Measurements from ENCODE around the gene PPIL3.

PPIL3 gene

DNA sequence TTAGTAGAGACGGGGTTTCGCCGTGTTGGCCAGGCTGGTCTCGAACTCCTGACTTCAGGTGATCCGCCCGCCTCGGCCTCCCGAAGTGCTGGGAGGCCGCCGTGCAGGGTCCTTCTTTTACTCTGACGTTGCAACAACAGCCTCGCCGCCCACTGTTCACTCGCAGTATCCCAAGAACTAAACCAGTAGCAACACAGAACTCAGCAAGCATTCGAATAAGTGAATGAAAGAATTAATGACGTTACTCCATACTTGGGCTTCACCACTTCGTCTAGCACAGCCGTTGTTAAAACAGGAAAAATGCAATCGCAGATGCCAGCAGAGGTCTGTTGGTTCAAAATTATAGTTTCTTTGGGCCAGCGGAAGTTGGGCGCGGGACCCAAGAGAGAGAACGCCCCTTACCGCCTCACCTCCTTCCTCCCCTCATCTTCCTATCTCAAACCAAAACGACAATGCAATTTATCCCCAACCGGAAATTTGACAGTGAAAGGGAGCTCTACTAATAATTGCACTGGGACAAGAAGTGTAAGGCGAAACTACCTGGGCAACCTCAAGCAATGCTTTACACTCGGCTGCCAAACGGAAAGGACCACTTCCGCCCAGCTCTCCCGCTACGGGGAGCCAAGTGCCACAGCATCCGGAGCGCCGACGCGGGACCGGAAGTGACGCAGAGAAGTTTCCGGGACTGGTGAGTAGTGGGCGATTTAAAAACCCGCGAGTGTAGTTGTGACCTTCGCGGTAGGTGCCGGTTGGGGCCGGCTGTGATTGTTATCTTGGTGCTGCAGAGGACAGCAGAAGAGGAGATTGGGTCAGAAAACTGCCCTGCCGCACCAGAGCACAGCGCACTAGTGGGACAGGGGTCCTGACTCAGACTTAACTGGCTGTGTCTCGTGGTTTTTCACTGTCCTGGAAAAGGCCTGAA, at the start of gene PPIL3, which contains the start of gene NIF3L1:
Gene PPIL3, minus strand, starts transcription at position 374 of the 922 bp plus-strand sequence. CDS start 1,462 bp downstream, outside the sequence.
Gene NIF3L1, plus strand, starts transcription at position 668 of the 922 bp plus-strand sequence. CDS start 2,573 bp downstream, outside the sequence.
- TF ChIP-seq, protein P1, sequence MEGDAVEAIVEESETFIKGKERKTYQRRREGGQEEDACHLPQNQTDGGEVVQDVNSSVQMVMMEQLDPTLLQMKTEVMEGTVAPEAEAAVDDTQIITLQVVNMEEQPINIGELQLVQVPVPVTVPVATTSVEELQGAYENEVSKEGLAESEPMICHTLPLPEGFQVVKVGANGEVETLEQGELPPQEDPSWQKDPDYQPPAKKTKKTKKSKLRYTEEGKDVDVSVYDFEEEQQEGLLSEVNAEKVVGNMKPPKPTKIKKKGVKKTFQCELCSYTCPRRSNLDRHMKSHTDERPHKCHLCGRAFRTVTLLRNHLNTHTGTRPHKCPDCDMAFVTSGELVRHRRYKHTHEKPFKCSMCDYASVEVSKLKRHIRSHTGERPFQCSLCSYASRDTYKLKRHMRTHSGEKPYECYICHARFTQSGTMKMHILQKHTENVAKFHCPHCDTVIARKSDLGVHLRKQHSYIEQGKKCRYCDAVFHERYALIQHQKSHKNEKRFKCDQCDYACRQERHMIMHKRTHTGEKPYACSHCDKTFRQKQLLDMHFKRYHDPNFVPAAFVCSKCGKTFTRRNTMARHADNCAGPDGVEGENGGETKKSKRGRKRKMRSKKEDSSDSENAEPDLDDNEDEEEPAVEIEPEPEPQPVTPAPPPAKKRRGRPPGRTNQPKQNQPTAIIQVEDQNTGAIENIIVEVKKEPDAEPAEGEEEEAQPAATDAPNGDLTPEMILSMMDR (IDR thresholded peaks at IDR 0.05; ENCODE audit: extremely low read depth, missing control alignments), result no peak
- peak; percentile 87 for DNase-seq (ENCODE audit: low spot score)

DNA sequence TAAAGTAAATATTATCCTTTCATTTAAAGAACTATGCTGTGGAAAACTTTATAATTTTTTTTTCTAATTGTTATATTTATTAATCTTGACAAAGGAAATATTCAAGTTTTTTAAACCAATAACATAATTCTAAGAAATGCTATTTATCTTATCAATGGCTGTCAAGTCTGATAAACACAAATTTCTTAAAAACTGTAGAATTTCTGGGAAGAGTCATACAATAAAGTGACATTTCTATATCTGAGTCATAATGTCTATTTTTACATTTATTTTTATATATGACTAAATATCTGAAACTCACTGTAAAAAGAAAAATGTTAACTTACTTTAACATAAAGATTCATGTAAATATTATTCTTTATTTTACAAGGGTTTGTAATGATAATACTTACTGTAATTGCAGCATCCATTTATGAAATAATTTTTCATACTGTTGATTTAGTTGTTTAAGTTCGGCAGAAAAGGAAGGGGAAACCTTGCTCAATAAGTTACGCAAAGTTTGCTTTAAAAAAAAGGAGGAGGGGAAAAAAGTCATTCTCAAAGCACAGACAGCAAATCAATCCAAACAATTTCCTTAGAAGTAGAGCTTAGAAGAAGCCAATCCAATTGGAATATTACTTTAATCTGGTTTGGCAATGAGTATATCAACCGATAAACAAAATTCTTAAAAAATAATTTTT, 42.2 kb upstream of the PPIL3 start:
- DNase-seq (ENCODE audit: low spot score), result no peak
- TF ChIP-seq, protein P1 (IDR thresholded peaks at IDR 0.05; ENCODE audit: extremely low read depth, missing control alignments), result no peak

DNA sequence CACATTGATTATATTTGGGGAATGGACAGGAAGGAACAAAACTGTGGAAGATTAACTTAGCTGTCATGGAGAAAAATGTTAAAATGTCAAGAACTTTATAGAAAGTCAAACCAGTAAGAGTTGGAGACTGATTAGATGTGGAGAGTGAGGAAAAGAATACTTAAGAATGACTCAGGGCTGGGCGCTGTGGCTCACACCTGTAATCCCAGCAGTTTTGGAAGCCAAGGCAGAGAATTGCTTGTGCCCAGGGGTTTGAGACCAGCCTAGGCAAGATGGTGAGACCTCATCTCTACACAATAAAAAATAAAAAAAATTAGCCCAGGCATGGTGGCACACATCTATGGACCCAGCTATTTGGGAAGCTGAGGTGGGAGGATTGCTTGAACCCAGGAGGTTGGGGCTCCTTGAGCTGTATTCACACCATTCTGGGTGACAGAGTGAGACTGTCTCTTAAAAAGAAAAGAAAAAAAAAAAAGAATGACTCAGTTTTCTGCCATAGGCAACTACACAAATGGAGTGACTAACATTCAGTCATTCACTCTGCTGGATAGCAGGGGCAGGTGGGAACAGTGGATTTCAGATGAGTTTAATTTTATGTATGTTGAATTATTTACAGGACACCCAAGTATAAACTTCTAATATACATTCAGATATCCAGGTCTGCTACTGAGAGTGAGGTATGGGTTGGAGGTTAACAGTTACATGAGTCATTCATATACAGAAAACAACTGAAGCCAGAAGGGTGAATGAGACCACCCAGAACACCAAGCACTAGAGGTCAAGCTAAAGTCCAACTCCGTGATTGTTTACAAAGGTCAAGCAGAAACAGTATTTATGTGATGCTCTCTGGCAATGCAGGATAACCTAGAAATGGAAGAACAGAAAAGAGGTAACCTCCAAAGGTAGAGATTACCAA, 40.7 kb upstream of the PPIL3 start:
- no peak for DNase-seq (ENCODE audit: low spot score)
- TF ChIP-seq, protein P1 (IDR thresholded peaks at IDR 0.05; ENCODE audit: extremely low read depth, missing control alignments), result no peak

DNA sequence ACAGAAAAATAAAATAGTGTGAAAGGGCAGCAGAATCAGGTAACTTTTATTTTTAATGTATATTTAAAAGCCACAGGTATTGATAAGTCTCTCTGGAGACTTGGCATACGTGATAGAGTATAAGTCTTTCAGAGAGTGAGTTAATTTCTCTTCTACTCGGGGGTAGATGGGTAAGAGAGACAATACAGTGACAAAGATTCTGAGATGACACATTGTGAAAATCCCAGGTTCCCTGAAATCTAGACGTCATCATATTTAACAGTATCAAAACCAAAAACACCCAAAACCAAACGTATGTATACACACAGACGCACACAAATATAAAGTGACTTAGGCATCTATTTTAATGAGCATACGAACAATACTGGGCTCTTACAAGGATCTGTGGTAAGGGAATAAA, 33.6 kb upstream of the PPIL3 start:
- no peak for DNase-seq (ENCODE audit: low spot score)
- TF ChIP-seq, protein P1 (IDR thresholded peaks at IDR 0.05; ENCODE audit: extremely low read depth, missing control alignments), result no peak

DNA sequence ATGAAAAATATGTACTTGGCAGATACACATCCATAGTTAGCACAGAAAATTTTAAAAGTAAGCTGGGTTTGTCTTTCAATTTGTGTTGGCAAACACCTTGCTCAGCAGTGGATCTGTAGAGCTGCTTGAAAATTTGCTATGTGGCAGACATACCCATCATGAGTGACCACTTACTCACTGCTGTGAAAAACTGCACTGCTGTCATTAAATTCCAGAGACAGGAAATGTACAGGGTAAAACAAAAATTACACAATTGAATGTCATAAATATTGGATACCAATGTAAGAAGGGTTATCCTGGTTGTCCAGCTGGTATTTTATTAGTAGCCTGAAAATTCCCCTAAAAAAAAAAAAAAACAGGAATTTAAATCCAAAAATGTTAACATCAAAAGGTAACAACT, 24.8 kb upstream of the PPIL3 start:
- TF ChIP-seq, protein P1 (IDR thresholded peaks at IDR 0.05; ENCODE audit: extremely low read depth, missing control alignments), result no peak
- DNase-seq (ENCODE audit: low spot score), result no peak

DNA sequence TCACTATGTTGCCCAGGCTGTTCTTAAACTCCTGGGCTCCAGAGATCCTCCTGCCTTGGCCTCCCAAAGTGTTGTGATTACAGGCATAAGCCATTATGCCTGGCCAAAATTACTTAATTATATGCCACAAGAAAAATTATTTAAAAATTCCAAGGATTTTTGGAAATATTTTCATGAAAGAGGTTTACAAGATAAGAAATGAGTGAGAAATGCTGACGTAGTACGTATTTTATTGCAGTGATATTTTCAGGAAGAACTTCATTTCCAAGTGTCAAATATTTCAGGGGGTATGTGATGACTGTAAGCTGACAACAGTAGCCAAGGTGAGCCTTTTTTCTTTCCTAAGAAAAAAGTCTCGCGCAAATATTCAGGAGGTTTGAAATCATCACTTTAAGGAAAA, 21.1 kb upstream of the PPIL3 start:
- TF ChIP-seq, protein P1 (IDR thresholded peaks at IDR 0.05; ENCODE audit: extremely low read depth, missing control alignments), result no peak
- DNase-seq (ENCODE audit: low spot score), result no peak

Data from GM20000 (cell line).